MM.1S (cell line): ENCODE data around the gene DDAH1.

Experiments
- DNase-seq: peaks from one replicate; pipeline ENCODE4 v3.0.0-alpha.2; 2015
- H2AFZ ChIP-seq: fragments of 300-600 bp; sonication (generic); 2 replicates; pipeline ENCODE4 v1.6.0; 2016; ENCODE audit warnings: antibody characterized with exemption, low read length
- H3F3A ChIP-seq: fragments of 300-600 bp; sonication (generic); 2 replicates; pipeline ENCODE4 v1.6.1; 2016; ENCODE audit warnings: mild to moderate bottlenecking, antibody characterized with exemption, low read length, moderate library complexity, mixed read lengths; ENCODE audit not compliant: insufficient read depth
- H3K27ac ChIP-seq: fragments of 300-600 bp; sonication (generic); 2 replicates; pipeline ENCODE4 v1.5.1; 2016; ENCODE audit warnings: mild to moderate bottlenecking, low read length
- H3K27me3 ChIP-seq: fragments of 300-600 bp; sonication (generic); replicated peaks from 2 replicates; pipeline ENCODE4 v1.6.0; 2016; ENCODE audit warnings: low read length; ENCODE audit not compliant: insufficient read depth
- H3K36me3 ChIP-seq: fragments of 300-600 bp; sonication (generic); replicated peaks from 2 replicates; pipeline ENCODE4 v1.6.1; 2016; ENCODE audit warnings: mild to moderate bottlenecking, low read length, mixed read lengths; ENCODE audit not compliant: insufficient read depth
- H3K4me1 ChIP-seq: fragments of 300-600 bp; sonication (generic); 2 replicates; pipeline ENCODE4 v1.6.1; 2016; ENCODE audit warnings: low read length, mixed read lengths
- H3K4me2 ChIP-seq: fragments of 300-600 bp; sonication (generic); 2 replicates; pipeline ENCODE4 v1.6.0; 2016; ENCODE audit warnings: low read depth, low read length
- H3K4me3 ChIP-seq: fragments of 300-600 bp; sonication (generic); 2 replicates; pipeline ENCODE4 v1.5.1; 2016; ENCODE audit warnings: low read length, mixed read lengths
- H3K79me2 ChIP-seq: fragments of 300-600 bp; sonication (generic); 2 replicates; pipeline ENCODE4 v1.6.1; 2016; ENCODE audit warnings: mixed run types, low read length, mixed read lengths
- H3K9ac ChIP-seq: fragments of 300-600 bp; sonication (generic); 2 replicates; pipeline ENCODE4 v1.6.1; 2016; ENCODE audit warnings: low read length, mixed read lengths
- H3K9me2 ChIP-seq: fragments of 300-600 bp; sonication (generic); replicated peaks from 2 replicates; pipeline ENCODE4 v1.6.1; 2016; ENCODE audit warnings: mild to moderate bottlenecking, low read length, mixed read lengths; ENCODE audit not compliant: insufficient read depth
- H3K9me3 ChIP-seq: fragments of 300-600 bp; sonication (generic); replicated peaks from 2 replicates; pipeline ENCODE4 v1.6.1; 2016; ENCODE audit warnings: mild to moderate bottlenecking, low read length, mixed read lengths; ENCODE audit not compliant: insufficient read depth
- H4K20me1 ChIP-seq: fragments of 300-600 bp; sonication (generic); 2 replicates; pipeline ENCODE4 v1.6.1; 2016; ENCODE audit warnings: mild to moderate bottlenecking, low read length, moderate library complexity, mixed read lengths; ENCODE audit not compliant: insufficient read depth
- EZH2 ChIP-seq: fragments of 300-600 bp; sonication (generic); optimal IDR thresholded peaks from 2 replicates; pipeline ENCODE3; 2017; ENCODE audit warnings: low read depth, mild to moderate bottlenecking, antibody characterized with exemption, low read length, mixed read lengths
- EZH2phosphoT487 ChIP-seq: fragments of 300-600 bp; sonication (generic); IDR thresholded peaks from 2 replicates; pipeline ENCODE4 v1.6.1; 2018; ENCODE audit warnings: antibody characterized with exemption, low read length
- TF ChIP-seq, protein P1 (sequence below): fragments of 300-600 bp; sonication (generic); IDR thresholded peaks from 2 replicates; pipeline ENCODE4 v1.5.1; 2016; ENCODE audit warnings: antibody characterized with exemption, low read length, mixed read lengths

Gene DDAH1

DNA sequence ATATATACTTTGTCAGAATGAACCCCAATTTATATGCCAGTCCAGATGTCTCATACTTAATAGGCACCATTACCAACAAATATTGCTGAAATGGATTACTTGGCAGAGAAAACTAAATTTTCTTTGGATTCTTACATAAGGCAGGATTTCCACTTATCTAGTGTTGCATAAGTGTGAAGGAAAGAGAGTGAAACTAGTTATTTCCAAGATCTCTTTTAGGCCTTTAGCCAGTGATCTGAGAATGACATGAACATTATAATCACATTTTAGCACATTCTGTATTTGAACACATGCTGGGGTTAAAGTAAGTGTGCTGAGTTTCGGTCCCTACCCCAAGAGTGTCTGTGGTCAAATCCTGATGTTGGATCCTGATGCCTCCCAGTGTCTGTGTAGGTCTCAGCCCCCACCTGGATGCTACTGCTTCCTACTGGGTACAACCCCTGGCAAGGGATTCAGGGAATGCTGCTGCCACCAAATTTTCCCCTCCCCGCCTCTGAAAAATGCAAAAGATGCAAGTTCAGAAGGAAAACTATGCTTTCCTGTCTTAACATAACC, 11.2 kb downstream of the DDAH1 start:
- DNase-seq = no peak
- Histone ChIP-seq H4K20me1 (no peaks in the 10 kb centered on the region), H3K4me3 (no peak overlapping the region), H3K9ac (no peak overlapping the region), H3K79me2 (no peaks in the 10 kb centered on the region), H3K9me2 (no peaks in the 10 kb centered on the region), H3K27ac (no peak overlapping the region), H3K4me2 (no peak overlapping the region), H2AFZ (no peak overlapping the region), H3K36me3 (no peaks in the 10 kb centered on the region), H3K9me3 (no peaks in the 10 kb centered on the region), H3K4me1 (no peaks in the 10 kb centered on the region), H3K27me3 (no peaks in the 10 kb centered on the region), H3F3A (no peaks in the 10 kb centered on the region)
- TF ChIP-seq, protein P1, sequence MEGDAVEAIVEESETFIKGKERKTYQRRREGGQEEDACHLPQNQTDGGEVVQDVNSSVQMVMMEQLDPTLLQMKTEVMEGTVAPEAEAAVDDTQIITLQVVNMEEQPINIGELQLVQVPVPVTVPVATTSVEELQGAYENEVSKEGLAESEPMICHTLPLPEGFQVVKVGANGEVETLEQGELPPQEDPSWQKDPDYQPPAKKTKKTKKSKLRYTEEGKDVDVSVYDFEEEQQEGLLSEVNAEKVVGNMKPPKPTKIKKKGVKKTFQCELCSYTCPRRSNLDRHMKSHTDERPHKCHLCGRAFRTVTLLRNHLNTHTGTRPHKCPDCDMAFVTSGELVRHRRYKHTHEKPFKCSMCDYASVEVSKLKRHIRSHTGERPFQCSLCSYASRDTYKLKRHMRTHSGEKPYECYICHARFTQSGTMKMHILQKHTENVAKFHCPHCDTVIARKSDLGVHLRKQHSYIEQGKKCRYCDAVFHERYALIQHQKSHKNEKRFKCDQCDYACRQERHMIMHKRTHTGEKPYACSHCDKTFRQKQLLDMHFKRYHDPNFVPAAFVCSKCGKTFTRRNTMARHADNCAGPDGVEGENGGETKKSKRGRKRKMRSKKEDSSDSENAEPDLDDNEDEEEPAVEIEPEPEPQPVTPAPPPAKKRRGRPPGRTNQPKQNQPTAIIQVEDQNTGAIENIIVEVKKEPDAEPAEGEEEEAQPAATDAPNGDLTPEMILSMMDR = no peak
- TF ChIP-seq EZH2 = no peak
- no peak for TF ChIP-seq EZH2phosphoT487

DNA sequence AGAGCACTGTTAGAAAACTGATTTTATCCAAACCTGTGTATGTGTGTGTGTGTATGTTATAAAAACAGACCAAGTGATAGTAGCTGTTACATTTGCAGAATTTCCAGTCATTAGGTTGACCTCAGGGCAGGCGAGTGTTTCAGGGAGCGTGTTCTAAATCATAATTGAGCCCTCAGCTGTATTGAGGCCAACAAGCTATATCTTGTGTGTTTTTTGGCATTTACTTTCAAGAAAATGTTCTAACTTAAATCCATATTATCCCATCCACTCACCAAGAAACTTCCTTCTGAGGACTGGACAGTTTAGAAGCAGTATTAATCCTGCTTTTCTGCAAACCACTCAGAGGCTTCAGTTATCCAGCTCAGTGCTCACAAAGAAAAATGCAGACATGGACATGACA, 12.0 kb downstream of the DDAH1 start:
- H3K27me3 ChIP-seq = no peaks in the 10 kb centered on the region
- H2AFZ ChIP-seq = no peak overlapping the region
- H3K36me3 ChIP-seq = no peaks in the 10 kb centered on the region
- TF ChIP-seq EZH2phosphoT487 (no peak), EZH2 (no peak)
- TF ChIP-seq, protein P1 = no peak
- no peaks in the 10 kb centered on the region for H3K79me2 ChIP-seq
- H3K4me3 ChIP-seq = no peak overlapping the region
- no peaks in the 10 kb centered on the region for H3K4me1 ChIP-seq
- no peak overlapping the region for H3K9ac ChIP-seq
- no peak overlapping the region for H3K27ac ChIP-seq
- H3K9me2 ChIP-seq = no peaks in the 10 kb centered on the region
- no peaks in the 10 kb centered on the region for H3K9me3 ChIP-seq
- H3K4me2 ChIP-seq = no peak overlapping the region
- no peak for DNase-seq
- H4K20me1 ChIP-seq = no peaks in the 10 kb centered on the region
- H3F3A ChIP-seq = no peaks in the 10 kb centered on the region

DNA sequence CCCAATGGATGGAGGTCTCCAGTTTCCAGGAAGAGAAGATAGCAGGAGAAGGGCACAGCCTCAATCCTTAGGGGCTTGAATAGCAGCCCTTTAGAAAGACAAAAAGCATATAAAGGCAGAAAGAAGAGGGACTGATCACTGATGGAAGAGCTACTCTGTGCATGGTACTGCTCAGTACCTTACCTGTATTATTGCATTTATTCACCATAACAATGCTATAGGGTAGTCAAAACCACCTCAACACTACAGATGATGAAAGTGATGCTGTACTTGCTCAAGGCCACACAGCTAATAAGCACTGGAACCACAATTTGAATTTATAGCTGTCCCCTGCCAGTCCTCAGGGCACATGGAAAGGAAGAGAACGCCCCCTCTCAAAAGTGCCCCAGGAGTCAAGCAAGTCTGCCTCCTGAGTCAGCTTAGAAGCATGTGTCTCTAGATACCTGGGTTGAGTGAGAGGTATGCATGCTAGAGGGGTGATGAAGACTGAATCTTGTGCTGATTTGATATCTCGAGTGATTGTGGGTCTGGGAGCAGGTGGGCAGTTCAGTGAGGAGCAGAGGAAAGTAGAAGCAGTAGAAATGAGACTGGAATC, 13.6 kb downstream of the DDAH1 start:
- Histone ChIP-seq H3K27ac (no peak overlapping the region), H3K4me1 (no peaks in the 10 kb centered on the region), H3K9me2 (no peaks in the 10 kb centered on the region), H4K20me1 (no peaks in the 10 kb centered on the region), H3K9me3 (no peaks in the 10 kb centered on the region), H3K79me2 (no peaks in the 10 kb centered on the region), H3K36me3 (no peaks in the 10 kb centered on the region), H3F3A (no peaks in the 10 kb centered on the region), H3K4me3 (no peak overlapping the region), H3K4me2 (no peak overlapping the region), H3K27me3 (no peaks in the 10 kb centered on the region), H2AFZ (no peak overlapping the region), H3K9ac (no peak overlapping the region)
- DNase-seq = no peak
- TF ChIP-seq, protein P1 = no peak
- TF ChIP-seq EZH2 = no peak
- no peak for TF ChIP-seq EZH2phosphoT487
